Esophagus mucosa (tissue), 1 donor: ENCODE results near the gene DAGLA. TPM values are rescaled to one million over a fixed set of nuclear protein-coding genes. Genes with fewer than 3 reads are reported as not detected.

ENCODE experiments used
- ATAC-seq: fragments of 200-7000 bp; cut with Tn5 transposase; one replicate; pipeline ENCODE4 v1.9.1; 2020
- total RNA-seq: library from RNA; stranded (reverse); gene quantifications from one replicate; pipeline ENCODE4 v1.2.4, GENCODE V29; 2023
- donor health status: DM: yes; HTN: yes; CAD: no.

Gene DAGLA
- total RNA-seq, 1 donor from 2014 or later: 2.3 TPM

DNA sequence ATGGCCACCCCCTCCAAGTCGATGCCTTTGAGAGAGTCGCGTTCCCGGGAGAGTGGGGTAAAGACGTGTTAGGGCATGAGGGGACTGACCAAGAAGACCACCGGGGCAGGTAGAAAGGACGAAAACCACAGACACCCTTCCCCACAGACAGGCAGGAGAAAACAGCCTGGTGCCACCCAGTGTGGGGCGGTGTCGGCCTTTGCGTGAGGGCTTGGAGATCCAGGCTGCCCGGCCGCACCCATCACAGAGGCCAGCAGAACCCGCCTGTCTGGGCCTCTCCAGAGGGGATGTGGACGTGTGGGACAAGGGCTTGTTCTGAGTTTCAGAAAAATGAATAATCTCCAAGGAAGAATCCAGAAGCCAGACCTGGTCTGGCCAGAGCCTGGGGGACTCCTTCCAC lies 30.8 kb downstream of the DAGLA start:
- ATAC-seq: no peak

- ATAC-seq: no peak
Measured at GRCh38 chr11:61711498-61711897, 31.3 kb downstream of the DAGLA start.

GRCh38 chr11:61712314-61712713 lies 32.1 kb downstream of the DAGLA start:
- ATAC-seq: no peak

GRCh38 chr11:61712846-61713245 lies 32.7 kb downstream of the DAGLA start:
- no peak for ATAC-seq

DNA sequence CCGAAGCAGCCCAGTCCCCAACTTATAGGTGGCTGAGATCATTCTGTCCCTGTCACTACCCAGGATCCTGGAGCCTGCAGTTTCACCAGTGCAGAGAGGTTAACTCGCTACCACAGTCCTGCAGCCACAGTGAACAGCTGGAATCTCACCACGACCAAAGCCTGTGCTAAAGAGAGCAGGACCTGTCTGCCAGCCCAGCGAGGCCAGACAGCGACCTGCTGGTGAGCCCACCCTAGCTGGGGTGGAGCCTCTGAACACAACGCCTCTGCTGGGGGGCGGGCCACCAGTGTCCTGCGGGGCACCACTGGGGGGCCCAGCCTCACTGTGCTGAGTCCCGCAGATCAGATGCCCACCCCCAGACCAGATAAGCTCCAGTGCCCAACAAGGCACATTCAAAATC lies 33.3 kb downstream of the DAGLA start:
- no peak for ATAC-seq

DNA sequence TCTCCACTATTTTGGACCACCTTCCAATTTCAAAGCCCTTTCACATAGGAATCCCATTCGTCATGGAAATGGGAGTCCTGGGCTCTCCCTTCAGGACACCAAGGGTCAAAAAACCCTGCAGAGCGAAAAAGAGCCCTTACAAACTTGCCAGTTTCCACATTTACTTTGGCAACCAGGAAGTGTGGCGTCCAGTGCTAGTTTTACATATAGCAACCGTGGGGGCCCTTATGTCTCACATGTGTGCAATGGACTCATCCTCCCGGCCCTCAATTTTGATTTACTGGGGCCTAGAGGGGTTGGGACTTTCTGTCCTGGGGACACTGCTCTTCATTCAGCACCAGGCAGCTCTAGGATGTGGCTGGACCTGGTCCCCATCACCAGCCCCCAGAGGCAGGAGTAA lies 33.7 kb downstream of the DAGLA start:
- ATAC-seq: no peak

DNA sequence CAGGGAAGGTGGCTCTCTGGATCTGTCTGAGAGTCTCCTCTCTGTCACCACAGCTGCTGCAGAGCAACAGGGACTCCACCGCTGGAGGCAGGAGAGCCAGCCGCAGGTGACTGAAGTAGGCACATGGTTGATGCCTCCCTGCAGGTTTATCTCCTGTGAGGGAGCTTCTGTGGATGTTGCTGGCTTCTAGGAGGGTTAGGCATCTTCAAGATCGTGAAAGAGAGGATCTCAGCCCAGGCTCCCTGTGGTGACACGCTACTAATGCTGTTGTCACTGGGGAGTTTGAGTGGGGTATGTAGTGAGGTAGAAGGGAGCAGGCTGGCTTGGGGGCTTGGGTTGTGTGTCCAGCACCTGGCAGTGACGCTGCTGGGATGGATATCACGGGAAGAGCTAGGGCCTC lies 34.1 kb downstream of the DAGLA start:
- no peak for ATAC-seq

GRCh38 chr11:61714916-61715315 lies 34.7 kb downstream of the DAGLA start:
- no peak for ATAC-seq

DNA sequence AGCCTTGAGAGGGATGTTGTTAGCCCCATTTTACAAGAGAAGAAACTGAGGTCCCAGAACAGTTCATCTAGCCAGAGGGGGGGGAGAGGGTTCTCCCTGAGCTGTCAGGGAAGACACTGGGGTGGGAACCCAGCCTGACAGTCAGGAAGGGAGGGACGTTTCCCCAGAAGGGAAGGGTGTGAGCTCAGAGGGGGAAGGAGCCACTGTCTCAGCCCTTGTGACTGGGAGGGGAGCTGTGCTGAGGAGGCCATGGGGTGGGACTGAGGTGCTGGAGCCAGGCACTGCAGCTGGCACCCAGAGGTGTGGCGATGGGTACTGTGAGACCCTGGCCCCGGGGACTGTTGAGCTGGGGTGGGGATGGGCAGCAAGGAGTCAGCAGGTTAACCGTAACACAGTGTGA lies 35.7 kb downstream of the DAGLA start:
- ATAC-seq: no peak

- no peak for ATAC-seq
Measured at GRCh38 chr11:61716478-61717285, 36.5 kb downstream of the DAGLA start.

GRCh38 chr11:61717286-61718033 lies 37.3 kb downstream of the DAGLA start:
- ATAC-seq: no peak

- ATAC-seq: no peak
Measured at GRCh38 chr11:61718046-61718531, 37.9 kb downstream of the DAGLA start.

DNA sequence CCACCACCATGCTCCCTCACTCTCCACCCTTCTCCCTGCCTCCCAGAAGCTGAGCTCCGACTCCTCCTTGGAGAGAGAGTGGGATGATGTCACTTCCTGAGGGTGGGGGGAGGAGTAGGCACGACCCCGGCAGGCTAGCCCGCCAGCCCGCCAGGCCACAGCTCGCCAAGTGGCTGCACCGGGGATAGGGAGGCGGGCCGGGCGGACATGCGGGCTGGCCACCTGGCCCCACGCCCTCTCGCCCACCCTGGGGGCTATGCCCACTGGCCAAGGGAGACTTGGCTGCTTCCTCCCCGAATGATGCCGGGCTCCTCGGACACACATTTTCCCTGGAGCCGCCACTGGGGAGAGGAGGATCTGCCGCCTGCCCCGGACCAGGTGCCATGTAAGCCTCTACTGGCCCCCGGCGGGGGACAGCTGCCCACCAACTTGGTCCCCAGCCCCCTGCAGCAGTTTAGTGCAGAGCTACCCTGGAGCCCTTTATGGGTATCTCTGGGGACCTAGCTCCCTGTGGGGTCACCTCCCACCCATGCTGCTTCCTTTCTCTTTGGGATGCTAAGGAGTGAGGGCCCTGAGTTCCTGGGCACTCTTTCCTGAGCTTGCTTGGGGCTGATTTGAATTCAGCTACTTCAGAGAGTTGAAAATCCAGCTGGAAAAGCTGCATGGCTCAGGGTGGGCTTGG lies 38.6 kb downstream of the DAGLA start:
- ATAC-seq: no peak

DNA sequence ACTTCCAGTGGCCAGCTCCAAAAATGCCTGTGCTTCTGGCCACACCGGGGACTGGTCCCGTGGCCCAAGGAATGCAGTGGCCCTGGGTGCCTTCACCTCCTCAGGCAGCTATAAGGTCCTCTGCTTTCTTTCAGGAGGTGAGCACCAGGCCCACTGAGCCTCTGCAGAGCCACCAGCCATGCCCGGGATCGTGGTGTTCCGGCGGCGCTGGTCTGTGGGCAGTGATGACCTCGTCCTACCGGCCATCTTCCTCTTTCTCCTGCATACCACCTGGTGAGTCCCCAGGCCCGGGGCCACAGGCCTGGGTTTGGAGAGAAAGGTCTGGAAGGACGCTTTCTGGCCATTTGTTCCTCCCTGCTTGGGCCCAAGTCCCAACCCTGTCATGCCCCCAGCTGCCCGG lies 39.8 kb downstream of the DAGLA start:
- no peak for ATAC-seq

DNA sequence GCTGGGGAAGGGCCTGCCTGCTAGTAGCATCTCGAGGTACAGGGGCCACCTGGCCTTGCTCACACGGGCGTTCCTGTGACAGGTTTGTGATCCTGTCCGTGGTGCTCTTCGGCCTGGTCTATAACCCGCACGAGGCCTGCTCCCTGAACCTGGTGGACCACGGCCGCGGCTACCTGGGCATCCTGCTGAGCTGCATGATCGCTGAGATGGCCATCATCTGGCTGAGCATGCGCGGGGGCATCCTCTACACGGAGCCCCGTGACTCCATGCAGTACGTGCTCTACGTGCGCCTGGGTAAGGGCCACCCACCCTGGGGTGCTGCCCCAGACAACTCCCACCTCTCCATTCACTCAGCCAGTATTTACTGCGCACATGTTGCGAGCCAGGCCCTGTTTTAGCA lies 40.4 kb downstream of the DAGLA start:
- no peak for ATAC-seq

DNA sequence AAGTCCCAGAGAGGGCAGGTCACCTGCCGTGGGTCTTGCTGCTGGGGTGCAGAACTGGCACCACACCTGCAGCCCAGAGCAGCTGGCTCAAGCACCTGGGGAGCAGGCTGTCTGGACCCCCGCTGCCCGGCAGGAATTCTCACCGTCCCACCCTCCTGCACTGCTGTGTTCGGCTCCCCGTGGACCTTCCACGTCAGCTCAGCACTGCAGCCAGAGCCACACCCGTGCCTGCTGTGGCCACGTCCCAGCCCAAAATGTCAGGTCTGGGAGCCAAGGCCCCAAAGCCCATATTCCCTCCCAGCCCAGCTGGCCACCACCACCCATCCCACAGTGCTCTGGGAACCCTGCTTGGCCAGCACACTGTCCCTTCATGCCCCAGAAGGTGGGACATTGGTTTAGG lies 44.2 kb downstream of the DAGLA start:
- ATAC-seq: no peak

- ATAC-seq: no peak
Measured at GRCh38 chr11:61725781-61726231, 45.6 kb downstream of the DAGLA start.

- ATAC-seq: no peak
Measured at GRCh38 chr11:61726775-61727174, 46.6 kb downstream of the DAGLA start.

- no peak for ATAC-seq
Measured at GRCh38 chr11:61727401-61727811, 47.2 kb downstream of the DAGLA start.

GRCh38 chr11:61728066-61728939 lies 48.1 kb downstream of the DAGLA start:
- no peak for ATAC-seq

DNA sequence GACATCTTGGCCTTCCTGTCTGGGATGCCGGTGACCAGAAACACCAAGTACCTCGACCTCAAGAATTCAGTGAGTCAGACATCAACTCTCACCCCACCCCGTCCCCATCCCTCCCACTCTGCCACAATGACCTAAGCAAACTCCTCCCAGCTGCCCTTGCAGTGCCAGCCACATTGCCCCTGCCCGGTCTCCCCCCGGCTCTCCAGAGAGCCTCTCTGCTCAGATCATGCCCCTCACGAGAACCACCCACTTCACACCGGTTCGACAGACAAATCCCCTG lies 48.7 kb downstream of the DAGLA start:
- no peak for ATAC-seq

- peak; percentile 66 for ATAC-seq
Measured at GRCh38 chr11:61730240-61730994, 50.2 kb downstream of the DAGLA start.
